ENCODE measurements around the gene TAT. TPM values are rescaled to one million over a fixed set of nuclear protein-coding genes. Genes with fewer than 3 reads are reported as not detected.
"Not testable (repeated sequence)": the region's sequence is repeated elsewhere in the genome, so short reads cannot be mapped to it uniquely, and the experiment has no call there.

Gene TAT
- polyA plus RNA-seq, 1 experiment, result not detected

DNA sequence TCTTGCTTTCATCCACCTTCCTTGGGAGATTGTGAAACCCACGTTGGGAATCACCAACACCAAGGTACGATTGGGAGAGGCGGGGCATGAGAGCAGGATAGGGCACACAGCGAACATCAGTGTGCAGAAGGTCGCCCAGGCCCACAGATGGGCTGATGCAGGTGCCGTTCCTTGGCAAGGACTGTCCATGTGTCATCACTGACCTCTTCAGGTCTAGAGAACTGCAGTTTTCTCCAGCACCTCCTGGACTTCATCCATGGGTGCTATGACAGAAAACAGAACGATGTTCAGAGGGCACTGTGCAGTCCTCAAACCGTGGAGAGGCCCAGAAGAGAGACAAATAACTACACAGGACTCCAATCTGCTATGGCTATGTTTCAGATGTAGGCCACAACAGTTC is 23.9 kb upstream of the TAT start:
- no peaks in the 10 kb centered on the region for H3K27me3 ChIP-seq (ENCODE audit: control insufficient read depth, insufficient read depth, low read length)
- ChIA-PET POLR2A (no interaction called here), CTCF (no interaction called here)
- no peak for DNase-seq (ENCODE audit: low read depth)
- TF ChIP-seq, protein P1, sequence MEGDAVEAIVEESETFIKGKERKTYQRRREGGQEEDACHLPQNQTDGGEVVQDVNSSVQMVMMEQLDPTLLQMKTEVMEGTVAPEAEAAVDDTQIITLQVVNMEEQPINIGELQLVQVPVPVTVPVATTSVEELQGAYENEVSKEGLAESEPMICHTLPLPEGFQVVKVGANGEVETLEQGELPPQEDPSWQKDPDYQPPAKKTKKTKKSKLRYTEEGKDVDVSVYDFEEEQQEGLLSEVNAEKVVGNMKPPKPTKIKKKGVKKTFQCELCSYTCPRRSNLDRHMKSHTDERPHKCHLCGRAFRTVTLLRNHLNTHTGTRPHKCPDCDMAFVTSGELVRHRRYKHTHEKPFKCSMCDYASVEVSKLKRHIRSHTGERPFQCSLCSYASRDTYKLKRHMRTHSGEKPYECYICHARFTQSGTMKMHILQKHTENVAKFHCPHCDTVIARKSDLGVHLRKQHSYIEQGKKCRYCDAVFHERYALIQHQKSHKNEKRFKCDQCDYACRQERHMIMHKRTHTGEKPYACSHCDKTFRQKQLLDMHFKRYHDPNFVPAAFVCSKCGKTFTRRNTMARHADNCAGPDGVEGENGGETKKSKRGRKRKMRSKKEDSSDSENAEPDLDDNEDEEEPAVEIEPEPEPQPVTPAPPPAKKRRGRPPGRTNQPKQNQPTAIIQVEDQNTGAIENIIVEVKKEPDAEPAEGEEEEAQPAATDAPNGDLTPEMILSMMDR (IDR thresholded peaks at IDR 0.05; ENCODE audit: insufficient read depth, low read depth, low read length), result no peak
- no peak overlapping the region for H3K4me3 ChIP-seq (ENCODE audit: low read depth, low read length)
- no peaks in the 10 kb centered on the region for H3K36me3 ChIP-seq (ENCODE audit: control insufficient read depth, insufficient read depth, low read length)

DNA sequence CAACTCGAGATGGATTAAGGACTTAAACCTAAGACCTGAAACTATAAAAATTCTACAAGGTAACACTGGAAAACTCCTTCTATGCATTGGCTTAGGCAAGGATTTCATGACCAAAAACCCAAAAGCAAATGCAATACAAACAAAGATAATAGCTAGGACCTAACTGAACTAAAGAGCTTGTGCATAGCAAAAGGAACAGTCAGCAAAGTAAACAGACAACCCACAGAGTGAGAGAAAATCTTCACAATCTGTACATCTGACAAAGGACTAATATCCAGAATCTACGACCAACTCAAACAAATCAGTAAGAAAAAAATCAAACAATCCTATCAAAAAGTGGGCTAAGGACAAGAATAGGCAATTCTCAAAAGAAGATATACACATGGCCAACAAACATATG is 21.5 kb upstream of the TAT start:
- H3K36me3 ChIP-seq (ENCODE audit: control insufficient read depth, insufficient read depth, low read length); H3K4me3 ChIP-seq (ENCODE audit: low read depth, low read length); H3K27me3 ChIP-seq (ENCODE audit: control insufficient read depth, insufficient read depth, low read length); DNase-seq (ENCODE audit: low read depth); POLR2A ChIA-PET: not testable (repeated sequence)
- CTCF ChIA-PET, result interaction anchor here (2.3 kb wide), 1 partner anchor 13 kb away, joined by 13 read pairs; no protein-coding TSS in a partner anchor

DNA sequence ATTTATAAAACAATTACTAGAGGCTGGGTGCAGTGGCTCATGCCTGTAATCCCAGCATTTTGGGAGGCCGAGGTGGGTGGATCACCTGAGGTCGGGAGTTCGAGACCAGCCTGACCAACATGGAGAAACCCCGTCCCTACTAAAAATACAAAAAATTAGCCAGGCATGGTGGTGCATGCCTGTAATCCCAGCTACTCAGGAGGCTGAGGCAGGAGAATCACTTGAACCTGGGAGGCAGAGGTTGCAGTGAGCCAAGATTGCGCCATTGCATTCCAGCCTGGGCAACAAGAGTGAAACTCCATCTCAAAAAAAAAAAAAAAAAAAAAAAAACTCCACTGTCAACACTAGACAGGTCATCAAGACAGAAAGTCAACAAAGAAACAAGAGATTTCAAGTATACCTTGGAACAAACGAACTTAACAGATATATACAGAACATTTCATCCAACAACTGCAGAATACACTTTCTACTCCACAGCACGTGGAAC is 18.5 kb upstream of the TAT start:
- H3K27me3 ChIP-seq (ENCODE audit: control insufficient read depth, insufficient read depth, low read length); DNase-seq (ENCODE audit: low read depth); H3K4me3 ChIP-seq (ENCODE audit: low read depth, low read length); H3K36me3 ChIP-seq (ENCODE audit: control insufficient read depth, insufficient read depth, low read length); POLR2A ChIA-PET: not testable (repeated sequence)
- CTCF ChIA-PET, result interaction anchor here (4.3 kb wide), 1 partner anchor 16 kb away, joined by 15 read pairs; no protein-coding TSS in a partner anchor

DNA sequence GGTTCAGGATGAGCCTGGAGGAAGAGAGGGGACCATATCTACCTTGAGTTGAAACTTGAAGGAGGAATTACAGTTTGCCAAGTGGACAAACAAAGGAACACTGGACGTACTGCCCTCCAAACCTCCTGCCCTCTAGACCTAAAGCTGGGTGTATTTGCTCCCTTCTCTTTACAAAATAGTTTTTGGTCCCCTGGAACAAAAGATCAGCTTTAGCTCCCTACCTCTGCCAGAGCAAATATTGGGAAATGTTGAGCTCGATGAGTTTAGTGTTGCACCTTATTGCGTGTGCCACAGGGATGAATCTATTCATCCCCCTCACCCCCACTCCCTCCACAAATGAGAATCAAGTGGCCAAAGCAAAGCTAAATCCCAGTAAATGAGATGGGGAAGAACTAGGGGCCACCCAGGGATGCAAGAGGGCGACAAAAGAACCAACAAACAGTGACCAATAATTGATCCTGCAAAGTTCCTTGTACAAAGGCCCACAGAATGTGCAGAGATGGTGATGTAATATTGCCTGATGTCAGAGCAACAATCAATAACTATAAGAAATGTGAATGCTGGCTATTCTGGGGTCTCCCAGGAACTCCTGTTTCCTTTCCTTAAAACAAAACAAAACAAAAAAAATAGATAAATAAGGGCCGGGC is 17.2 kb upstream of the TAT start:
- DNase-seq (ENCODE audit: low read depth), result no peak
- H3K4me3 ChIP-seq (ENCODE audit: low read depth, low read length), result no peak overlapping the region
- ChIA-PET POLR2A (no interaction called here), CTCF (interaction anchor here (4.3 kb wide), 1 partner anchor 17 kb away, joined by 15 read pairs; no protein-coding TSS in a partner anchor)
- TF ChIP-seq, protein P1 (IDR thresholded peaks at IDR 0.05; ENCODE audit: insufficient read depth, low read depth, low read length), result no peak
- H3K36me3 ChIP-seq (ENCODE audit: control insufficient read depth, insufficient read depth, low read length), result no peaks in the 10 kb centered on the region
- H3K27me3 ChIP-seq (ENCODE audit: control insufficient read depth, insufficient read depth, low read length), result no peaks in the 10 kb centered on the region

DNA sequence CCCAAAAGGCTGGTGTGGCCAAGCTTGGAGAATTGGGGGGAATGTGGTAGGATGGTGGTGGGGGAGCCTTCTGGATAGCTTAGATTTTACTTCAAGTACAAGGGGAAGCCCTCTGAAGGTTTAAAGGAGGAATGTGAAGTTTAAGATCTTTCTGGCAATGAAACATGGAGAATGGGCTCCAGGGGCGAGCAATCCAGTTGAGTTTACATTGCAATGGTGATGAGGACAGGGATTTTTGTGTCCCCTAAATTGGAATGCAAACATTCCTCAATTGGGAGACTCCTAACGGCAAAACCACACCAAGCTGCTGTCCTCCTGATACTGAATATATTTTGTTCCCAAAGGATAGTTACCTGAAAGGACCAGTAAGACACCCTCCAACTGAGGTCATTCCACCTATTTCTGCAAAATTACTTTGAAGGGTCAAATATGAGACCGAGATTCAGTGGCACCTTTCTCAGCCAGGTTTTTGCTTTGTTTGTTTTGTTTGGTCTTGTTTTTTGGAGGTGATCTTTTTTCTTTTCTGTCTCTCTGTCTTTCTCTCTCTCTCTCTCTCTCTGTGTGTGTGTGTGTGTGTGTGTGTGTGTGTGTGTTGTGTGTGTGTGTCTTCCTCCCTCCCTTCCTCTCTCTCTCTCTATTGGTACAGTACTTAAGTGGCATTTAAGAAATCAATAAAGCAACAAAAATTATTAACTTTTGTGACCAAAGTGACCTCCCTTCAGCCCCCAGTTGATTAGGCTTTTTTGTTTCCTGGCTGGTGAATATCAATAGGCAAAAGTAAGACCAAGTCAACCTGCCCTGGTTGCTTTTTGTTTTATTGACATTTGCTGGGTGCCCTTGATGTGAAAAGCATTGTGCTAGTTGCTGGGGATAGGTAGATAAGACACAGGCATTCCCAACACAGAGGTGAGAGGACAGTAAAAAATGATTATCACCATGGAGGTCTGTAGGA is 16.4 kb upstream of the TAT start:
- TF ChIP-seq, protein P1 (IDR thresholded peaks at IDR 0.05; ENCODE audit: insufficient read depth, low read depth, low read length), result no peak
- Histone ChIP-seq H3K36me3 (ENCODE audit: control insufficient read depth, insufficient read depth, low read length) (no peaks in the 10 kb centered on the region), H3K27me3 (ENCODE audit: control insufficient read depth, insufficient read depth, low read length) (no peaks in the 10 kb centered on the region), H3K4me3 (ENCODE audit: low read depth, low read length) (no peak overlapping the region)
- CTCF ChIA-PET, result interaction anchor here (1.9 to 4.3 kb wide), 2 partner anchors 18 kb away, joined by 9 to 15 read pairs; no protein-coding TSS in a partner anchor
- no peak for DNase-seq (ENCODE audit: low read depth)
- POLR2A ChIA-PET, result no interaction called here

DNA sequence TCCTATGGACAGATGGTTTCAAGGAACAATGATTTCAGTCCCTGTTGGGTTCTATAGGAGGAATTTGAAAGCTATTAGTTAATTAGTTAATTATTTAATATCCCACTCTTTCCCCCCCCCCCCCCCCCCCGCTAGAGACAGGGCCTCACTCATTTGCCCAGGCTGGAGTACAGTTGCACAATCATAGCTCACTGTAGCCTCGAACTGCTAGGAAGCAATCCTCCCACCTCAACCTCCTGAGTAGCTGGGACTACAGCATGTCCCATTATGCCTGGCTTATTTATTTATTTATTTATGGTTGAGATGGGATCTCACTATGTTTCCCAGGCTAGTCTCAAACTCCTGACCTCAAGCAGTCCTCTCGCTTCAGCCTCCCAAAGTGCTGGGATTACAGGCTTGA is 15.0 kb upstream of the TAT start:
- TF ChIP-seq, protein P1 (IDR thresholded peaks at IDR 0.05; ENCODE audit: insufficient read depth, low read depth, low read length), result no peak
- DNase-seq (ENCODE audit: low read depth), result no peak
- no peaks in the 10 kb centered on the region for H3K27me3 ChIP-seq (ENCODE audit: control insufficient read depth, insufficient read depth, low read length)
- POLR2A ChIA-PET, result no interaction called here
- H3K4me3 ChIP-seq (ENCODE audit: low read depth, low read length), result no peak overlapping the region
- no peaks in the 10 kb centered on the region for H3K36me3 ChIP-seq (ENCODE audit: control insufficient read depth, insufficient read depth, low read length)
- CTCF ChIA-PET, result interaction anchor here (1.9 kb wide), 1 partner anchor 19 kb away, joined by 9 read pairs; no protein-coding TSS in a partner anchor

All from BJ (cell line).